ENCODE data around the gene FIGNL2.
"Not testable (repeated sequence)": the region's sequence is repeated elsewhere in the genome, so short reads cannot be mapped to it uniquely, and the experiment has no call there.

Gene FIGNL2

DNA sequence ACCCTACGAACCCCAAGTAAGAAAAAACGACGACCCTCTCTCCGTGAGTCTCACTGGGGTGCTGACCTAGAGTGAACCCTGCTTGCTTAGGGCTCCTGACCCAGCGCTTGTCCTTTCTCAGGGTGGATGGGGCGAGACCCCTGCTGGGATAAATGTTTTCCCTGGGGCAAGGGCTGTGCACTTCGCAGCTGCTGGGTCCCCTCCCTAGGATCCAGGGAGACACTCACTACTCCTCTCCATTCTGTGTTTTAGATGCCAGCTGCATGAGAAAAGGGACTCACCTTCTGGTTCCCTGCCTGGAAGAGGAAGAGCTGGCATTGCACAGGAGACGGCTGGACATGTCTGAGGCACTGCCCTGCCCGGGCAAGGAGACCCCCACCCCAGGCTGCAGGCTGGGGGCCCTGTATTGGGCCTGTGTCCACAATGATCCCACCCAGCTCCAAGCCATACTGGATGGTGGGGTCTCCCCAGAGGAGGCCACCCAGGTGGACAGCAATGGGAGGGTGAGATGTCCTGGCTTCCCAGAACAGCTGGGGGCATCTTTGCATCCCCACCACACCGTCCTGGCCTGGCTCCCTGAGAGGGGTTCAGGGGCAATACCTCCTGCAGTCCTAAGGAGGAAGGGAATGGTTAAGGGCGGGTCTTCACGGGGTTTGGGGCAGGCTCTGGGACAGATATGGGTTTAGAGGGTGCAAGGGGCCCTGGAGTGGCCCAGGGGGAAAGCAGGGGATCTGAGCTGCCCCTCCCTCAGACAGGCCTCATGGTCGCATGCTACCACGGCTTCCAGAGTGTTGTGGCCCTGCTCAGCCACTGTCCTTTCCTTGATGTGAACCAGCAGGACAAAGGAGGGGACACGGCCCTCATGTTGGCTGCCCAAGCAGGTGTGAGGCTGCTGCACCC lies 40.0 kb upstream of the FIGNL2 start:
- H3K27me3 ChIP-seq (ENCODE audit: insufficient read depth, low read length), result no peaks in the 10 kb centered on the region
- H3F3A ChIP-seq (ENCODE audit: insufficient read depth, low read length), result no peaks in the 10 kb centered on the region
- H2AFZ ChIP-seq (ENCODE audit: low read length), result no peak overlapping the region
- H3K4me2 ChIP-seq (ENCODE audit: low read length), result no peak overlapping the region
- H3K9me3 ChIP-seq (ENCODE audit: low read length), result no peaks in the 10 kb centered on the region
- no peak overlapping the region for H3K27ac ChIP-seq (ENCODE audit: low read depth, low read length, poor library complexity, severe bottlenecking)
- no peak overlapping the region for H3K9ac ChIP-seq (ENCODE audit: low read length)
- H3K36me3 ChIP-seq (ENCODE audit: insufficient read depth, low read length), result no peaks in the 10 kb centered on the region
- H3K4me1 ChIP-seq (ENCODE audit: insufficient read depth, low read length, severe bottlenecking), result peaks cover 5% of the 10 kb centered on the region
- no peaks in the 10 kb centered on the region for H3K79me2 ChIP-seq (ENCODE audit: insufficient read depth, low read length)
- H3K4me3 ChIP-seq (ENCODE audit: low read depth, low read length, poor library complexity, severe bottlenecking), result no peak overlapping the region
- no peaks in the 10 kb centered on the region for H4K20me1 ChIP-seq (ENCODE audit: insufficient read depth, low read length)
- TF ChIP-seq EZH2 (IDR thresholded peaks at IDR 0.05; ENCODE audit: borderline replicate concordance, low read length), result no peak
- TF ChIP-seq, protein P1, sequence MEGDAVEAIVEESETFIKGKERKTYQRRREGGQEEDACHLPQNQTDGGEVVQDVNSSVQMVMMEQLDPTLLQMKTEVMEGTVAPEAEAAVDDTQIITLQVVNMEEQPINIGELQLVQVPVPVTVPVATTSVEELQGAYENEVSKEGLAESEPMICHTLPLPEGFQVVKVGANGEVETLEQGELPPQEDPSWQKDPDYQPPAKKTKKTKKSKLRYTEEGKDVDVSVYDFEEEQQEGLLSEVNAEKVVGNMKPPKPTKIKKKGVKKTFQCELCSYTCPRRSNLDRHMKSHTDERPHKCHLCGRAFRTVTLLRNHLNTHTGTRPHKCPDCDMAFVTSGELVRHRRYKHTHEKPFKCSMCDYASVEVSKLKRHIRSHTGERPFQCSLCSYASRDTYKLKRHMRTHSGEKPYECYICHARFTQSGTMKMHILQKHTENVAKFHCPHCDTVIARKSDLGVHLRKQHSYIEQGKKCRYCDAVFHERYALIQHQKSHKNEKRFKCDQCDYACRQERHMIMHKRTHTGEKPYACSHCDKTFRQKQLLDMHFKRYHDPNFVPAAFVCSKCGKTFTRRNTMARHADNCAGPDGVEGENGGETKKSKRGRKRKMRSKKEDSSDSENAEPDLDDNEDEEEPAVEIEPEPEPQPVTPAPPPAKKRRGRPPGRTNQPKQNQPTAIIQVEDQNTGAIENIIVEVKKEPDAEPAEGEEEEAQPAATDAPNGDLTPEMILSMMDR (IDR thresholded peaks at IDR 0.05; ENCODE audit: low read length), result no peak
- H3K9me2 ChIP-seq (ENCODE audit: low read depth, low read length), result no peaks in the 10 kb centered on the region

DNA sequence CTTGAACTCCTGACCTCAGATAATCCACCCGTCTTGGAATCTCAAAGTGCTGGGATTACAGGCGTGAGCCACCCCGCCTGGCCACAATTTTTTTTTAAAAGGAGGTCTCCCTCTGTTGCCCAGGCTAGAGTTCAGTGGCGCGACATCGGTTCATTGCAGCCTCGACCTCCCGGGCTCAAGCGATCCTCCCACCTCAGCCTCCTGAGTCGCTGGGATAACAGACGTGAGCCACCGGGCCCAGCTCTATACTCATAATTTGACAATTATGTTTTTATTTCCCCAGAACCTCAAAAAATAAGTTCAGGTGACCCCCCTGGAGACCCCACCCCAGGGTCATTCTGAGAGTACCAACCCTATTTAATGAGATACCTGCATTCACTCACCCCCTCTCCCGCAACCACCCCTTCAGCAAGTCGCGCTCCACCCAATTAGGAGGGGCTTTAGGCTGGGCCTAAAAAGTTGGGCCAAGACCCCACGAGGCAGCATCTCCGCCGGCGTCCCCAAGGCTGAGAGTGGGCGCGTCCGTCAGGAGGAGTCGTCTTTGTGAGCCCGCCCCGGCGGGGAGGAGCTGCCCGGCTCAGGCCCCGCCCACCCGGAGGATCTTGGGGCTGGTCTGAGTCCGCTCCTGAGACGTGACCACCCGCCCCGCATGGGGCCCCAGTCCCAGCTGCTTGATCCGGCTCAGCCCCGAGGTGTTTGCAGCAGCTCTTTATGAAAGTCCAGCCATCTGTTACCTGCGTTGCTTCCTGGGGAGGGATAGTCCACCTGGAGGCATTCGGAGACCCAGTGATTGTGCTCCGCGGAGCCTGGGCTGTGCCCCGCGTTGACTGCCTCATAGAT lies 39.2 kb upstream of the FIGNL2 start, which contains the start of gene ANKRD33:
Gene ANKRD33, plus strand, starts transcription at position 628 of the 840 bp plus-strand sequence. Its CDS starts 84 bp downstream, at position 712.
- no peak within 1 kb of the TSS for H3K4me2 ChIP-seq (ENCODE audit: low read length)
- H3F3A ChIP-seq (ENCODE audit: insufficient read depth, low read length), result no peaks in the 10 kb centered on the region
- H3K4me1 ChIP-seq (ENCODE audit: insufficient read depth, low read length, severe bottlenecking), result peaks cover 5% of the 10 kb centered on the region
- no peak within 1 kb of the TSS for H3K9ac ChIP-seq (ENCODE audit: low read length)
- H3K27ac ChIP-seq (ENCODE audit: low read depth, low read length, poor library complexity, severe bottlenecking), result no peak within 1 kb of the TSS
- no peak within 1 kb of the TSS for H2AFZ ChIP-seq (ENCODE audit: low read length)
- H3K27me3 ChIP-seq (ENCODE audit: insufficient read depth, low read length), result no peaks in the 10 kb centered on the region
- no peaks in the 10 kb centered on the region for H3K79me2 ChIP-seq (ENCODE audit: insufficient read depth, low read length)
- no peaks in the 10 kb centered on the region for H3K36me3 ChIP-seq (ENCODE audit: insufficient read depth, low read length)
- no peak for TF ChIP-seq EZH2 (IDR thresholded peaks at IDR 0.05; ENCODE audit: borderline replicate concordance, low read length)
- TF ChIP-seq, protein P1 (IDR thresholded peaks at IDR 0.05; ENCODE audit: low read length), result no peak
- H4K20me1 ChIP-seq (ENCODE audit: insufficient read depth, low read length), result no peaks in the 10 kb centered on the region
- no peaks in the 10 kb centered on the region for H3K9me3 ChIP-seq (ENCODE audit: low read length)
- H3K9me2 ChIP-seq (ENCODE audit: low read depth, low read length), result no peaks in the 10 kb centered on the region
- H3K4me3 ChIP-seq (ENCODE audit: low read depth, low read length, poor library complexity, severe bottlenecking), result no peak within 1 kb of the TSS

GRCh38 chr12:51886021-51886710 lies 37.6 kb upstream of the FIGNL2 start:
- peak overlapping the region; percentile 28; the same call in 1 of the 2 replicates for H3K4me2 ChIP-seq (ENCODE audit: low read length)

DNA sequence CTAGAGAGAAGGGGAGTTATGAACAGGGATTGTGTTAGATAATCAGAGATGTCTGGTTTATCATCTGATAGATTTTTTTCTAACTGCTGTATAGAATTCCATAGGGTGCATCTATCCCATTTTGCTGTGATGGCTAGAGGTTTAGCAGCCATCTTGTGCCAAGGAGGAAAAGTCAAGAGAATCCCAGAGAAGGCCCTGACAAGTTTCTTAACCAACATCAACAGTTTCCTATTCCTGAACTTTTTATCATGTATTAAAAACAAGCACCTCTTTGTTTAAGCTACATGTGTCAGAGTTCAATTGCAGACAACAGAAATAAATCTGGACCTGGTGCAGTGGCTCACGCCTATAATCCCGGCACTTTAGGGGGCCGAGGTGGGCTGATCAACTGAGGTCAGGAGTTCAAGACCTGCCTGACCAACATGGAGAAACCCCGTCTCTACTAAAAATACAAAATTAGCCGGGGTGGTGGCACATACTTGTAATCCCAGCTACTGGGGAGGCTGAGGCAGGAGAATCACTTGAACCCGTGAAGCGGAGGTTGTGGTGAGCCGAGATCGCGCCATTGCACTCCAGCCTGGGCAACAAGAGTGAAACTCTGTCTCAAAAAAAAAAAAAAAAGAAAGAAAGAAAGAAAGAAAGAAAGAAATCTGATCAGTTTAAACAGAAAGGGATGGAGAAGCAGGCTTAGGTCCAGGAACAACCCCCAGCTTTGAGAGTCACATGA lies 36.9 kb upstream of the FIGNL2 start:
- H3K79me2 ChIP-seq (ENCODE audit: insufficient read depth, low read length); H4K20me1 ChIP-seq (ENCODE audit: insufficient read depth, low read length); H2AFZ ChIP-seq (ENCODE audit: low read length); H3K4me2 ChIP-seq (ENCODE audit: low read length); H3K9me2 ChIP-seq (ENCODE audit: low read depth, low read length); H3K27me3 ChIP-seq (ENCODE audit: insufficient read depth, low read length); H3K9ac ChIP-seq (ENCODE audit: low read length); H3K27ac ChIP-seq (ENCODE audit: low read depth, low read length, poor library complexity, severe bottlenecking); H3K9me3 ChIP-seq (ENCODE audit: low read length); H3K4me3 ChIP-seq (ENCODE audit: low read depth, low read length, poor library complexity, severe bottlenecking); H3K36me3 ChIP-seq (ENCODE audit: insufficient read depth, low read length); H3K4me1 ChIP-seq (ENCODE audit: insufficient read depth, low read length, severe bottlenecking); H3F3A ChIP-seq (ENCODE audit: insufficient read depth, low read length): not testable (repeated sequence)

More at GRCh38 chr12:51886021-51886710, 37.6 kb upstream of the FIGNL2 start:
- H3K4me1 ChIP-seq (ENCODE audit: insufficient read depth, low read length, severe bottlenecking), result peaks cover 5% of the 10 kb centered on the region
- no peaks in the 10 kb centered on the region for H3F3A ChIP-seq (ENCODE audit: insufficient read depth, low read length)
- no peak overlapping the region for H2AFZ ChIP-seq (ENCODE audit: low read length)
- H3K36me3 ChIP-seq (ENCODE audit: insufficient read depth, low read length), result no peaks in the 10 kb centered on the region; the same call in 1 of the 2 replicates
- H3K79me2 ChIP-seq (ENCODE audit: insufficient read depth, low read length), result no peaks in the 10 kb centered on the region
- no peaks in the 10 kb centered on the region for H3K27me3 ChIP-seq (ENCODE audit: insufficient read depth, low read length)
- H3K27ac ChIP-seq (ENCODE audit: low read depth, low read length, poor library complexity, severe bottlenecking), result no peak overlapping the region
- TF ChIP-seq EZH2 (IDR thresholded peaks at IDR 0.05; ENCODE audit: borderline replicate concordance, low read length), result no peak
- TF ChIP-seq, protein P1 (IDR thresholded peaks at IDR 0.05; ENCODE audit: low read length), result no peak
- H3K9ac ChIP-seq (ENCODE audit: low read length), result no peak overlapping the region
- no peaks in the 10 kb centered on the region for H3K9me2 ChIP-seq (ENCODE audit: low read depth, low read length)
- H3K9me3 ChIP-seq (ENCODE audit: low read length), result no peaks in the 10 kb centered on the region
- H3K4me3 ChIP-seq (ENCODE audit: low read depth, low read length, poor library complexity, severe bottlenecking), result no peak overlapping the region
- H4K20me1 ChIP-seq (ENCODE audit: insufficient read depth, low read length), result no peaks in the 10 kb centered on the region

All from OCI-LY1 (cell line).